Muscle of leg (tissue), 11 donors: ENCODE results near the gene CLSTN2. TPM values are rescaled to one million over a fixed set of nuclear protein-coding genes. Genes with fewer than 3 reads are reported as not detected.

Experiments
- DNase-seq: peaks from one replicate; pipeline ENCODE4 v3.0.0; 2013
- H3K27ac ChIP-seq: one replicate; pipeline ENCODE4 v1.5.1; 2013; ENCODE audit warnings: mild to moderate bottlenecking, low read length, control low read depth
- H3K27me3 ChIP-seq: one replicate; pipeline ENCODE4 v1.6.1; 2013; ENCODE audit warnings: low read length; ENCODE audit not compliant: control insufficient read depth, insufficient read depth
- H3K36me3 ChIP-seq: one replicate; pipeline ENCODE4 v1.6.1; 2013; ENCODE audit warnings: low read length; ENCODE audit not compliant: control insufficient read depth, insufficient read depth
- H3K4me1 ChIP-seq: one replicate; pipeline ENCODE4 v1.6.1; 2013; ENCODE audit warnings: low read length; ENCODE audit not compliant: control insufficient read depth, insufficient read depth
- H3K4me3 ChIP-seq: one replicate; pipeline ENCODE4 v1.5.1; 2013; ENCODE audit warnings: low read length, control low read depth
- H3K9me3 ChIP-seq: replicated peaks from 2 replicates; pipeline ENCODE4 v1.6.1; 2013; ENCODE audit warnings: low read depth, low read length; ENCODE audit not compliant: control insufficient read depth
- WGBS: methylation state at CpG from one replicate; pipeline ENCODE4 v1.1.5; 2013; ENCODE audit warnings: missing lambda C conversion rate; ENCODE audit not compliant: insufficient coverage; 5-methylcytosine and 5-hydroxymethylcytosine counted together
- polyA plus RNA-seq, 8 donors: library from polyadenylated mRNA; unstranded; fragments of 120-200 nt; gene quantifications; one replicate each; pipeline versions ENCODE4 v1.2.1 to v1.2.3, GENCODE V29; 2013; ENCODE audit warnings: inconsistent platforms in 1 of 8, low replicate concordance in 1 of 8; ENCODE audit not compliant: insufficient read length in 8 of 8, insufficient read depth in 1 of 8
- total RNA-seq: library from RNA; stranded (reverse); fragments of 120-200 nt; gene quantifications from one replicate; pipeline ENCODE4 v1.2.4, GENCODE V29; 2013

Gene CLSTN2
- total and polyA plus RNA-seq, 9 donors = 1.9 to 5.2 (median 3.1) TPM

GRCh38 chr3:140242818-140243276, 307.9 kb downstream of the CLSTN2 start:
- Histone ChIP-seq H3K4me3 (no peak overlapping the region), H3K4me1 (peaks cover 11% of the 10 kb centered on the region), H3K27me3 (no peaks in the 10 kb centered on the region), H3K36me3 (no peaks in the 10 kb centered on the region), H3K27ac (no peak overlapping the region), H3K9me3 (no peaks in the 10 kb centered on the region)
- peak; percentile 37 for DNase-seq
- 61% methylated on average over 3 of the region's 5 CpGs for WGBS

GRCh38 chr3:140243575-140243974, 308.6 kb downstream of the CLSTN2 start:
- no peak for DNase-seq
- H3K4me1 ChIP-seq = peaks cover 11% of the 10 kb centered on the region
- no peaks in the 10 kb centered on the region for H3K36me3 ChIP-seq
- no peak overlapping the region for H3K27ac ChIP-seq
- WGBS = no CpG with 5 or more reads among the region's 1 CpG
- H3K27me3 ChIP-seq = no peaks in the 10 kb centered on the region
- no peaks in the 10 kb centered on the region for H3K9me3 ChIP-seq
- H3K4me3 ChIP-seq = no peak overlapping the region

- Histone ChIP-seq H3K27me3 (no peaks in the 10 kb centered on the region), H3K4me3 (no peak overlapping the region), H3K4me1 (peaks cover 13% of the 10 kb centered on the region), H3K27ac (no peak overlapping the region), H3K9me3 (no peaks in the 10 kb centered on the region), H3K36me3 (no peaks in the 10 kb centered on the region)
- no CpG with 5 or more reads among the region's 5 CpGs for WGBS
- no peak for DNase-seq
These were observed 309.9 kb downstream of the CLSTN2 start for GRCh38 chr3:140244893-140245292.

GRCh38 chr3:140246578-140246977, 311.6 kb downstream of the CLSTN2 start:
- no peaks in the 10 kb centered on the region for H3K27me3 ChIP-seq
- no peak for DNase-seq
- 20% methylated on average over 2 of the region's 3 CpGs for whole genome bisulfite sequencing

GRCh38 chr3:140247775-140248174, 312.8 kb downstream of the CLSTN2 start:
- no peaks in the 10 kb centered on the region for H3K27me3 ChIP-seq
- no peaks in the 10 kb centered on the region for H3K9me3 ChIP-seq
- no peak for DNase-seq
- H3K27ac ChIP-seq = no peak overlapping the region
- H3K36me3 ChIP-seq = no peaks in the 10 kb centered on the region
- peaks cover 22% of the 10 kb centered on the region for H3K4me1 ChIP-seq
- H3K4me3 ChIP-seq = no peak overlapping the region

More at GRCh38 chr3:140246578-140246977, 311.6 kb downstream of the CLSTN2 start:
- Histone ChIP-seq H3K9me3 (no peaks in the 10 kb centered on the region), H3K27ac (no peak overlapping the region), H3K4me3 (no peak overlapping the region), H3K4me1 (peaks cover 21% of the 10 kb centered on the region), H3K36me3 (no peaks in the 10 kb centered on the region)

GRCh38 chr3:140249188-140249587, 314.2 kb downstream of the CLSTN2 start:
- no peak for DNase-seq
- Histone ChIP-seq H3K4me3 (no peak overlapping the region), H3K4me1 (peaks cover 16% of the 10 kb centered on the region), H3K27ac (no peak overlapping the region), H3K9me3 (no peaks in the 10 kb centered on the region), H3K27me3 (no peaks in the 10 kb centered on the region), H3K36me3 (no peaks in the 10 kb centered on the region)
- no CpG with 5 or more reads among the region's 3 CpGs for WGBS

GRCh38 chr3:140250010-140250855, 315.2 kb downstream of the CLSTN2 start:
- Histone ChIP-seq H3K27me3 (no peaks in the 10 kb centered on the region), H3K4me3 (no peak overlapping the region), H3K4me1 (peaks cover 16% of the 10 kb centered on the region), H3K36me3 (no peaks in the 10 kb centered on the region), H3K27ac (no peak overlapping the region), H3K9me3 (no peaks in the 10 kb centered on the region)
- no CpG with 5 or more reads among the region's 7 CpGs for WGBS
- peak; percentile 19 for DNase-seq

- Histone ChIP-seq H3K27me3 (no peaks in the 10 kb centered on the region), H3K27ac (no peak overlapping the region), H3K9me3 (no peaks in the 10 kb centered on the region), H3K36me3 (no peaks in the 10 kb centered on the region), H3K4me1 (peaks cover 16% of the 10 kb centered on the region), H3K4me3 (no peak overlapping the region)
- 77% methylated on average over 2 of the region's 4 CpGs for WGBS
- peak; percentile 38 for DNase-seq
These were observed 316.0 kb downstream of the CLSTN2 start for GRCh38 chr3:140250945-140251344.

GRCh38 chr3:140251678-140252077, 316.7 kb downstream of the CLSTN2 start:
- peak; percentile 54 for DNase-seq
- H3K4me1 ChIP-seq = peaks cover 16% of the 10 kb centered on the region
- WGBS = 6% methylated on average over 2 of the region's 2 CpGs
- H3K36me3 ChIP-seq = no peaks in the 10 kb centered on the region
- no peak overlapping the region for H3K4me3 ChIP-seq
- no peaks in the 10 kb centered on the region for H3K9me3 ChIP-seq
- no peaks in the 10 kb centered on the region for H3K27me3 ChIP-seq
- peak overlapping the region; percentile 33 for H3K27ac ChIP-seq

GRCh38 chr3:140252812-140253656, 318.0 kb downstream of the CLSTN2 start:
- Histone ChIP-seq H3K9me3 (no peaks in the 10 kb centered on the region), H3K36me3 (no peaks in the 10 kb centered on the region), H3K27ac (no peak overlapping the region), H3K4me1 (peaks cover 16% of the 10 kb centered on the region), H3K27me3 (no peaks in the 10 kb centered on the region), H3K4me3 (no peak overlapping the region)
- DNase-seq = no peak
- WGBS = 79% methylated on average over 2 of the region's 9 CpGs
